Left cardiac atrium (tissue), 4 donors: ENCODE measurements around the gene MLLT10. TPM values are rescaled to one million over a fixed set of nuclear protein-coding genes. Genes with fewer than 3 reads are reported as not detected.

Experiments
- ATAC-seq, 2 donors: fragments of 200-7000 bp; cut with Tn5 transposase; one replicate each; pipeline ENCODE4 v1.9.1; 2020; ENCODE audit warnings: mild to moderate bottlenecking in 2 of 2, moderate library complexity in 2 of 2
- DNase-seq: peaks from one replicate; pipeline ENCODE4 v3.0.0-alpha.2; 2020
- intact Hi-C, 2 donors: fragments of 100-400 bp; cut with DNase I; formaldehyde crosslinking; loops; one replicate each; pipeline versions ENCODE4 v1.14.1 to v1.15.1; 2022 to 2023
- microRNA-seq, 2 donors: library from miRNA; unstranded; fragments of <30 nt; microRNA quantifications; one replicate each; pipeline ENCODE4 v1.2.0, GENCODE V29; 2020
- total RNA-seq, 2 donors: library from RNA; stranded (reverse); fragmentation: NEBNext Ultra II Directional; extraction: Animal tissue kit (Norgen Biotek cat#: 25700); gene quantifications; one replicate each; pipeline ENCODE4 v1.2.1, GENCODE V29; 2021
- donor health status: DM: no; HTN: yes; CAD: no.
- donor health status: DM: no; HTN: yes; CAD: no; lungs with severe emphysema.
- donor health status: DM: yes; HTN: yes; CAD: no.
- donor health status: Dilated cardiomyopathy.

MLLT10 gene
- total RNA-seq, 2 donors from 2014 or later = 26.1 to 30.3 TPM

GRCh38 chr10:21791276-21791675 lies 257.2 kb downstream of the MLLT10 start:
- no peak for ATAC-seq
- intact Hi-C loops = no loop called here
- DNase-seq = no peak

Small RNA genes lying within 50 kb of the gene (microRNA-seq; reads per million reads assigned to microRNA genes)
- gene MIR1915 = 0 to 0.20 reads per million in 2 donors

Other genes starting within 250 kb of the MLLT10 start
- 1 to 10 TPM; 1.9 to 2.0 TPM for gene SKIDA1, start 8.6 kb upstream of the MLLT10 start, total RNA-seq